ENCODE data around the gene NUMB.
A peak's percentile ranks its signal among the peaks of the same experiment; 100 is the strongest.

Gene NUMB

GRCh38 chr14:73232984-73233383 is 225.4 kb downstream of the NUMB start:
- DNase-seq (ENCODE audit: low read depth): peak; percentile 20

- DNase-seq (ENCODE audit: low read depth): no peak
Measured at GRCh38 chr14:73231981-73232851, 226.1 kb downstream of the NUMB start.

- no peak for DNase-seq (ENCODE audit: low read depth)
Measured at GRCh38 chr14:73230051-73230450, 228.3 kb downstream of the NUMB start.

GRCh38 chr14:73227812-73228781 is 230.2 kb downstream of the NUMB start:
- DNase-seq (ENCODE audit: low read depth): peak; percentile 95

GRCh38 chr14:73225496-73225895 is 232.8 kb downstream of the NUMB start:
- DNase-seq (ENCODE audit: low read depth): peak; percentile 27

Data from amniotic epithelial cell (primary cell).